ENCODE results near the gene TNFRSF11A. TPM values are rescaled to one million over a fixed set of nuclear protein-coding genes. Genes with fewer than 3 reads are reported as not detected.

Gene TNFRSF11A
- 10 to 100 TPM in 1 of 2 donors, 1 to 10 TPM in 1; 4.9 to 14.2 TPM for total RNA-seq

DNA sequence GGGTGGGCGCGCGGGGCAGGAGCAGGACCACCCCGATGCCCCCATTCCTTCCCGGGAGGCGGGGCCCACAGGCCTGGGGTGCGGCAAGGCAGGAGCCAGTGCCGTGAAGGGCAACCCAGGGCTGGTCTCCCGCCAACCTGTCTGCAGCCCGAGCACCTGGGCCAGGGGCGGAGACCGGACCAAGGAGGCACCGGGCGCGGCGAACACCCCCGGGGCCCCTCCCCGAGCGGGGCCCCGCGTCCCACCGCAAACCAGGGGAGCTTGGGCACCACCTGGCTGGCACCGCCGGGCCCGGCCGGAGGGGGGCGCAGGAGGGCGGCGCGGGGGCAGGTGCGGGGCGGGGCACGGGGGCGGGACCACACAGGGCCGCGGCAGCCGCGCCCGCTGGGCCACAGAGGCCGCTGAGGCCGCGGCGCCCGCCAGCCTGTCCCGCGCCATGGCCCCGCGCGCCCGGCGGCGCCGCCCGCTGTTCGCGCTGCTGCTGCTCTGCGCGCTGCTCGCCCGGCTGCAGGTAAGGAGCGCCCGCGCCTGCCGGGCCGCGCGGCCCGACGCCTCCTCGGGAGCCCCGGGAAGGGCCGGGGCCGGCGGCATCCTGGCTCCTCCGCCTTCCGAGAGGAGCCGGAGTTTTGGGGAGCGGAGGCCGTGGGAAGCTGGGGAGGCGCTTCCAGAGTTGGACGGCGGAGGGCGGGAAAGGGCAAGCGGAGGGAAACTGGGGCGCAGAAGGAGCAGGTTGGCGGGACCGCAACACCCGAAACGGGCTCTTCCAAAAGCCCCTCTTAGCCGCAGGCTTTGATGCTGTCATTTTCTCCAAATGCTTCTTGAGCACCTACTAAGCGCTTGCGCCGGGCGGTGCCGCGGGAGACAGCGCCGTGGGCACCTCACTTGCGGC is at the start of gene TNFRSF11A:
Gene TNFRSF11A, plus strand, starts transcription at position 394 of the 889 bp plus-strand sequence. Its CDS starts 43 bp downstream, at position 437.
- TF ChIP-seq CTCF (IDR thresholded peaks at IDR 0.05) = no peak
- no peak within 1 kb of the TSS for H3K27ac ChIP-seq
- H3K4me1 ChIP-seq (ENCODE audit: control insufficient read depth in 1 of 2, low read depth in 2 of 2) = peaks cover 9 to 26% of the 10 kb centered on the region in 2 donors
- H3K4me3 ChIP-seq = peak within 1 kb of the TSS; percentile 72
- H3K9me3 ChIP-seq = no peaks in the 10 kb centered on the region
- H3K27me3 ChIP-seq (replicated peaks; ENCODE audit: insufficient read depth) = peaks cover 10% of the 10 kb centered on the region
- ATAC-seq (ENCODE audit: insufficient number of reproducible peaks, low FRiP score, low read depth) = no peak
- H3K36me3 ChIP-seq = no peaks in the 10 kb centered on the region
- no peak for DNase-seq (ENCODE audit: low spot score)

DNA sequence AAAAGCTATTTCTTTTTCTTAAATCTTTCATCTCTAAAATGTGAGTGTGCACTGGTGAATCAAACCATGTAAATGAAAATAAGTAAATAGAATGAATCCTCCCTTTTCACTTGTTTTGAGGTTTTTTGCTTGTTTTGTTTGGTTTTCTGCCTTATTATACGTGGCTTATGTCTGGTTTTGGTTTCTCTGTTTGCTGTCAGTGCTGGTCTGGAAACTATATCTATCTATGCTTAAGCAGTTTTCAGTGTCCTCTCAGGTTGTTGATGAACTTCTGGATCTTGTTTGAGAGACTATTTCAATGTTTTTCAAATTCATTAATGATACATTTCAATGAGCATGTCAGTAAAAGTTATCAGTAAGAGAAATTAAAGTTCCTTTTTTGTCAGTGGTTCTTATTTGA is 48.1 kb upstream of the TNFRSF11A start:
- no peaks in the 10 kb centered on the region for H3K36me3 ChIP-seq
- no peak for ATAC-seq (ENCODE audit: insufficient number of reproducible peaks, low FRiP score, low read depth)
- H3K4me1 ChIP-seq (ENCODE audit: control insufficient read depth in 1 of 2, low read depth in 2 of 2) = peaks cover 20 to 29% of the 10 kb centered on the region in 2 donors
- no peak for TF ChIP-seq CTCF (IDR thresholded peaks at IDR 0.05)
- no peak for DNase-seq (ENCODE audit: low spot score)
- no peak overlapping the region for H3K27ac ChIP-seq
- no peaks in the 10 kb centered on the region for H3K27me3 ChIP-seq (replicated peaks; ENCODE audit: insufficient read depth)
- H3K9me3 ChIP-seq = no peaks in the 10 kb centered on the region
- H3K4me3 ChIP-seq = no peak overlapping the region

GRCh38 chr18:62279561-62279960 is 45.5 kb upstream of the TNFRSF11A start:
- TF ChIP-seq CTCF (IDR thresholded peaks at IDR 0.05) = no peak
- DNase-seq (ENCODE audit: low spot score) (no peak), ATAC-seq (ENCODE audit: insufficient number of reproducible peaks, low FRiP score, low read depth) (no peak)
- Histone ChIP-seq H3K27me3 (replicated peaks; ENCODE audit: insufficient read depth) (no peaks in the 10 kb centered on the region), H3K9me3 (no peaks in the 10 kb centered on the region), H3K4me1 (ENCODE audit: control insufficient read depth in 1 of 2, low read depth in 2 of 2) (peaks cover 28 to 42% of the 10 kb centered on the region in 2 donors), H3K36me3 (no peaks in the 10 kb centered on the region), H3K4me3 (no peak overlapping the region), H3K27ac (no peak overlapping the region)

- Histone ChIP-seq H3K27me3 (replicated peaks; ENCODE audit: insufficient read depth) (no peaks in the 10 kb centered on the region), H3K9me3 (no peaks in the 10 kb centered on the region), H3K36me3 (no peaks in the 10 kb centered on the region), H3K4me1 (ENCODE audit: control insufficient read depth in 1 of 2, low read depth in 2 of 2) (peaks cover 29 to 47% of the 10 kb centered on the region in 2 donors), H3K27ac (no peak overlapping the region), H3K4me3 (no peak overlapping the region)
- no peak for DNase-seq (ENCODE audit: low spot score)
- no peak for TF ChIP-seq CTCF (IDR thresholded peaks at IDR 0.05)
- no peak for ATAC-seq (ENCODE audit: insufficient number of reproducible peaks, low FRiP score, low read depth)
Observed at GRCh38 chr18:62280058-62280457, 45.1 kb upstream of the TNFRSF11A start.

- TF ChIP-seq CTCF (IDR thresholded peaks at IDR 0.05) = no peak
- Histone ChIP-seq H3K27ac (peak overlapping the region; percentile 14 to 63), H3K9me3 (no peaks in the 10 kb centered on the region), H3K4me3 (no peak overlapping the region), H3K36me3 (no peaks in the 10 kb centered on the region), H3K4me1 (ENCODE audit: control insufficient read depth in 1 of 2, low read depth in 2 of 2) (peaks cover 29 to 52% of the 10 kb centered on the region in 2 donors), H3K27me3 (replicated peaks; ENCODE audit: insufficient read depth) (no peaks in the 10 kb centered on the region)
- ATAC-seq (ENCODE audit: insufficient number of reproducible peaks, low FRiP score, low read depth) = no peak
- no peak for DNase-seq (ENCODE audit: low spot score)
Observed at GRCh38 chr18:62280786-62281185, 44.3 kb upstream of the TNFRSF11A start.
